GM12878 (cell line): ENCODE results near the gene KRT86. TPM values are rescaled to one million over a fixed set of nuclear protein-coding genes. Genes with fewer than 3 reads are reported as not detected.

Experiments used
- BRCA1 ChIP-seq: IDR thresholded peaks from 2 replicates; pipeline ENCODE4 v1.6.1; 2011; ENCODE audit warnings: low read depth, low read length, improper control_type of control experiment
- CBX5 ChIP-seq: sonication (generic); IDR thresholded peaks from 2 replicates; pipeline ENCODE4 v1.6.1; 2016; ENCODE audit warnings: low read depth, moderate library complexity, mild to moderate bottlenecking, inconsistent platforms
- HDGF ChIP-seq: fragments of 450-650 bp; IDR thresholded peaks from 2 replicates; pipeline ENCODE4 v1.6.1; 2016; ENCODE audit warnings: antibody characterized with exemption
- TARDBP ChIP-seq: IDR thresholded peaks from 2 replicates; pipeline ENCODE4 v1.6.1; 2016; ENCODE audit warnings: borderline replicate concordance
- polyA plus RNA-seq, 11 experiments: library from polyadenylated mRNA; depleted of rRNA in 4 of 11; unstranded in 6 of 11; stranded (reverse) in 5 of 11; fragments of >200 nt; fragmentation: Nextera tagmentation in 4 of 11; fragmentation: Illumina TruSeq in 1 of 11; extraction: Ambion mirVana in 4 of 11; extraction: Trizol in 1 of 11; gene quantifications; 1 replicate in 1 of 11; 2 replicates in 10 of 11; pipeline versions ENCODE4 v1.2.1 to v1.2.3, GENCODE V29; 2011 to 2016; ENCODE audit warnings: inconsistent platforms in 2 of 11, missing spikeins in 2 of 11, low read depth in 1 of 11
- total RNA-seq, 4 experiments: library from RNA; depleted of rRNA in 3 of 4; stranded (reverse); fragments of >200 nt in 3 of 4; fragmentation: Illumina TruSeq in 1 of 4; extraction: Trizol in 1 of 4; gene quantifications; 2 replicates each; pipeline versions ENCODE4 v1.2.1 to v1.2.3, GENCODE V29; 2013 to 2021
- TF ChIP-seq, protein P1 (sequence below): fragments of 450-650 bp; IDR thresholded peaks from 2 replicates; pipeline ENCODE4 v1.6.1; 2017; ENCODE audit warnings: mild to moderate bottlenecking, moderate library complexity
- TF ChIP-seq, protein P2 (sequence below): fragments of 450-650 bp; IDR thresholded peaks from 2 replicates; pipeline ENCODE4 v1.6.1; 2016; ENCODE audit warnings: mild to moderate bottlenecking
- TF ChIP-seq, protein P3 (sequence below): IDR thresholded peaks from 2 replicates; pipeline ENCODE4 v1.6.1; 2011; ENCODE audit warnings: low read depth, mild to moderate bottlenecking, low read length, moderate library complexity, borderline replicate concordance; ENCODE audit errors: extremely low read depth

Gene KRT86
- total and polyA plus RNA-seq, 10 of the 15 experiments (the other 5 are each of a cell fraction or from before 2014, with no cell fraction given) = 0.11 to 0.54 (median 0.18) TPM; not detected in 4

DNA sequence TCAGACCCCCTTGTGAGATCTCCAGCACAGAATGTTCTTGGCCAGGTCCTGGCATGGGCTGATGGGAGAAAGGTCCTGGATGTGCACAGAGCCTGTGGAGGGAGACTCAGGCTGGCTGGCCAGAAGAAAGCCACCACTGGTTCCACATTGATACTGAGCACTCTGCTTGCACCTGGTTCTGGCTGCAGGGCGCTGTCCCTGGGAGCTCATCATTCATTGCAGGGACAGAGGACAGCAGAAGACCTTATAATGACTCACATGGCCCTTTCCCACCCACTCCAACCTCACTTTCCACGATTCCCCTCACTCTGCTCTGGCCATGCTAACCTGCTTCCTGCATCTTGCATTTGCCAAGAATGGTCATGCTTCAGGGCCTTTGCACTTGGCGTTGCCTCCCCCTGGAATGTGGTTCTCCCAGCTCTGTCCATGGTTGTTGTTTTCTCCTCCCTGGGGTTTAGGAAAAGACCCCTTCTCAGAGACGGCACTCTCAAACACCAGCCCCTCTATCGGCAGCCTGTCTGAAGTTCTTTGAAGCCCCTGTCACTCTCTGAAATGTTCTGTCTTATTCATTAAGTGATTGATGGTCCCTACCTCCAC is 31.1 kb upstream of the KRT86 start (continued):
- TF ChIP-seq, protein P1, sequence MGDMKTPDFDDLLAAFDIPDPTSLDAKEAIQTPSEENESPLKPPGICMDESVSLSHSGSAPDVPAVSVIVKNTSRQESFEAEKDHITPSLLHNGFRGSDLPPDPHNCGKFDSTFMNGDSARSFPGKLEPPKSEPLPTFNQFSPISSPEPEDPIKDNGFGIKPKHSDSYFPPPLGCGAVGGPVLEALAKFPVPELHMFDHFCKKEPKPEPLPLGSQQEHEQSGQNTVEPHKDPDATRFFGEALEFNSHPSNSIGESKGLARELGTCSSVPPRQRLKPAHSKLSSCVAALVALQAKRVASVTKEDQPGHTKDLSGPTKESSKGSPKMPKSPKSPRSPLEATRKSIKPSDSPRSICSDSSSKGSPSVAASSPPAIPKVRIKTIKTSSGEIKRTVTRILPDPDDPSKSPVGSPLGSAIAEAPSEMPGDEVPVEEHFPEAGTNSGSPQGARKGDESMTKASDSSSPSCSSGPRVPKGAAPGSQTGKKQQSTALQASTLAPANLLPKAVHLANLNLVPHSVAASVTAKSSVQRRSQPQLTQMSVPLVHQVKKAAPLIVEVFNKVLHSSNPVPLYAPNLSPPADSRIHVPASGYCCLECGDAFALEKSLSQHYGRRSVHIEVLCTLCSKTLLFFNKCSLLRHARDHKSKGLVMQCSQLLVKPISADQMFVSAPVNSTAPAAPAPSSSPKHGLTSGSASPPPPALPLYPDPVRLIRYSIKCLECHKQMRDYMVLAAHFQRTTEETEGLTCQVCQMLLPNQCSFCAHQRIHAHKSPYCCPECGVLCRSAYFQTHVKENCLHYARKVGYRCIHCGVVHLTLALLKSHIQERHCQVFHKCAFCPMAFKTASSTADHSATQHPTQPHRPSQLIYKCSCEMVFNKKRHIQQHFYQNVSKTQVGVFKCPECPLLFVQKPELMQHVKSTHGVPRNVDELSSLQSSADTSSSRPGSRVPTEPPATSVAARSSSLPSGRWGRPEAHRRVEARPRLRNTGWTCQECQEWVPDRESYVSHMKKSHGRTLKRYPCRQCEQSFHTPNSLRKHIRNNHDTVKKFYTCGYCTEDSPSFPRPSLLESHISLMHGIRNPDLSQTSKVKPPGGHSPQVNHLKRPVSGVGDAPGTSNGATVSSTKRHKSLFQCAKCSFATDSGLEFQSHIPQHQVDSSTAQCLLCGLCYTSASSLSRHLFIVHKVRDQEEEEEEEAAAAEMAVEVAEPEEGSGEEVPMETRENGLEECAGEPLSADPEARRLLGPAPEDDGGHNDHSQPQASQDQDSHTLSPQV = no peak
- TF ChIP-seq, protein P2, sequence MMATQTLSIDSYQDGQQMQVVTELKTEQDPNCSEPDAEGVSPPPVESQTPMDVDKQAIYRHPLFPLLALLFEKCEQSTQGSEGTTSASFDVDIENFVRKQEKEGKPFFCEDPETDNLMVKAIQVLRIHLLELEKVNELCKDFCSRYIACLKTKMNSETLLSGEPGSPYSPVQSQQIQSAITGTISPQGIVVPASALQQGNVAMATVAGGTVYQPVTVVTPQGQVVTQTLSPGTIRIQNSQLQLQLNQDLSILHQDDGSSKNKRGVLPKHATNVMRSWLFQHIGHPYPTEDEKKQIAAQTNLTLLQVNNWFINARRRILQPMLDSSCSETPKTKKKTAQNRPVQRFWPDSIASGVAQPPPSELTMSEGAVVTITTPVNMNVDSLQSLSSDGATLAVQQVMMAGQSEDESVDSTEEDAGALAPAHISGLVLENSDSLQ = peak; percentile 37; the same call in 1 of the 2 replicates
- no peak for TF ChIP-seq TARDBP
- TF ChIP-seq, protein P3, sequence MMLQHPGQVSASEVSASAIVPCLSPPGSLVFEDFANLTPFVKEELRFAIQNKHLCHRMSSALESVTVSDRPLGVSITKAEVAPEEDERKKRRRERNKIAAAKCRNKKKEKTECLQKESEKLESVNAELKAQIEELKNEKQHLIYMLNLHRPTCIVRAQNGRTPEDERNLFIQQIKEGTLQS = no peak
- TF ChIP-seq HDGF = no peak
- TF ChIP-seq BRCA1 = no peak
- TF ChIP-seq CBX5 = no peak
